OCI-LY3 (cell line): ENCODE data around the gene VKORC1.

ENCODE experiments used
- H2AFZ ChIP-seq: fragments of 200-600, 300-600 bp; shearing (Covaris generic); 2 replicates; pipeline ENCODE4 v1.6.0; 2014; ENCODE audit warnings: antibody characterized with exemption, low read depth, low read length
- H3K27ac ChIP-seq: fragments of 200-600, 300-600 bp; sonication (generic); 2 replicates; pipeline ENCODE4 v1.5.1; 2014; ENCODE audit warnings: mild to moderate bottlenecking, low read length, moderate library complexity, mixed read lengths
- H3K27me3 ChIP-seq: fragments of 200-600, 300-600 bp; sonication (generic); 2 replicates; pipeline ENCODE4 v1.6.1; 2014; ENCODE audit warnings: low read depth, low read length, mixed read lengths
- H3K36me3 ChIP-seq: fragments of 200-600, 300-600 bp; sonication (generic); replicated peaks from 2 replicates; pipeline ENCODE3; 2014; ENCODE audit warnings: low read depth, low read length, mixed read lengths
- H3K4me1 ChIP-seq: fragments of 300-600, 200-600 bp; sonication (generic); 2 replicates; pipeline ENCODE4 v1.6.1; 2014; ENCODE audit warnings: low read length, mixed read lengths
- H3K4me2 ChIP-seq: fragments of 200-600, 300-600 bp; sonication (generic); 2 replicates; pipeline ENCODE4 v1.6.1; 2014; ENCODE audit warnings: low read length, mixed read lengths
- H3K4me3 ChIP-seq: fragments of 300-600, 200-600 bp; sonication (generic); 2 replicates; pipeline ENCODE4 v1.5.1; 2014; ENCODE audit warnings: antibody characterized with exemption, mild to moderate bottlenecking, low read length, moderate library complexity
- H3K79me2 ChIP-seq: fragments of 300-600, 200-600 bp; shearing (Covaris generic); 2 replicates; pipeline ENCODE4 v1.6.1; 2014; ENCODE audit warnings: mild to moderate bottlenecking, low read length, mixed read lengths
- H3K9ac ChIP-seq: fragments of 300-600, 200-600 bp; shearing (Covaris generic); 2 replicates; pipeline ENCODE4 v1.6.0; 2014; ENCODE audit warnings: mild to moderate bottlenecking, low read length, moderate library complexity
- H3K9me3 ChIP-seq: fragments of 200-600, 300-600 bp; shearing (Covaris generic); 2 replicates; pipeline ENCODE4 v1.6.1; 2014; ENCODE audit warnings: low read length, mixed read lengths; ENCODE audit not compliant: insufficient read depth
- H4K20me1 ChIP-seq: fragments of 200-600, 300-600 bp; sonication (generic); 2 replicates; pipeline ENCODE4 v1.6.1; 2016; ENCODE audit warnings: low read length, mixed read lengths; ENCODE audit not compliant: insufficient read depth
- CTCF ChIP-seq: fragments of 200-600, 300-600 bp; sonication (generic); IDR thresholded peaks from 2 replicates; pipeline ENCODE4 v1.5.1; 2014; ENCODE audit warnings: antibody characterized with exemption, low read length, low read depth
- EZH2phosphoT487 ChIP-seq: fragments of 200-600 bp; shearing (Covaris generic); IDR thresholded peaks from 2 replicates; pipeline ENCODE4 v1.6.1; 2018; ENCODE audit warnings: antibody characterized with exemption, mixed run types, low read depth

The VKORC1 gene

GRCh38 chr16:31127182-31127581, 32.6 kb upstream of the VKORC1 start:
- TF ChIP-seq CTCF (no peak), EZH2phosphoT487 (no peak)
- peaks cover 6% of the 10 kb centered on the region for H3K36me3 ChIP-seq
- no peak overlapping the region for H3K4me3 ChIP-seq
- H3K9me3 ChIP-seq = no peaks in the 10 kb centered on the region
- no peaks in the 10 kb centered on the region for H3K79me2 ChIP-seq
- H3K4me1 ChIP-seq = no peaks in the 10 kb centered on the region
- no peaks in the 10 kb centered on the region for H3K27me3 ChIP-seq
- no peak overlapping the region for H2AFZ ChIP-seq
- H3K27ac ChIP-seq = no peak overlapping the region
- H4K20me1 ChIP-seq = no peaks in the 10 kb centered on the region
- H3K4me2 ChIP-seq = no peak overlapping the region
- H3K9ac ChIP-seq = no peak overlapping the region

- Histone ChIP-seq H3K4me3 (no peak overlapping the region), H3K36me3 (peaks cover 14% of the 10 kb centered on the region), H2AFZ (no peak overlapping the region), H3K4me2 (no peak overlapping the region), H3K79me2 (no peaks in the 10 kb centered on the region), H3K27ac (no peak overlapping the region), H3K4me1 (no peaks in the 10 kb centered on the region), H3K9ac (no peak overlapping the region), H4K20me1 (no peaks in the 10 kb centered on the region), H3K9me3 (no peaks in the 10 kb centered on the region), H3K27me3 (no peaks in the 10 kb centered on the region)
- TF ChIP-seq EZH2phosphoT487 (no peak), CTCF (no peak)
Observed at GRCh38 chr16:31125844-31126243, 31.2 kb upstream of the VKORC1 start.

GRCh38 chr16:31120129-31120528, 25.5 kb upstream of the VKORC1 start:
- Histone ChIP-seq H2AFZ (no peak overlapping the region), H3K4me3 (no peak overlapping the region), H3K4me1 (peaks cover 6% of the 10 kb centered on the region), H3K27ac (no peak overlapping the region), H4K20me1 (peaks cover 6% of the 10 kb centered on the region), H3K4me2 (no peak overlapping the region), H3K9ac (no peak overlapping the region), H3K36me3 (peaks cover 25% of the 10 kb centered on the region), H3K9me3 (no peaks in the 10 kb centered on the region), H3K27me3 (no peaks in the 10 kb centered on the region), H3K79me2 (peaks cover 18% of the 10 kb centered on the region)
- no peak for TF ChIP-seq EZH2phosphoT487
- no peak for TF ChIP-seq CTCF

GRCh38 chr16:31118223-31119155, 23.9 kb upstream of the VKORC1 start:
- H2AFZ ChIP-seq = no peak overlapping the region
- no peaks in the 10 kb centered on the region for H3K27me3 ChIP-seq
- H4K20me1 ChIP-seq = peaks cover 6% of the 10 kb centered on the region
- H3K4me2 ChIP-seq = peak overlapping the region; percentile 95
- peak overlapping the region; percentile 67 for H3K9ac ChIP-seq
- H3K9me3 ChIP-seq = no peaks in the 10 kb centered on the region
- no peak for TF ChIP-seq CTCF
- no peak for TF ChIP-seq EZH2phosphoT487
- H3K36me3 ChIP-seq = peaks cover 22% of the 10 kb centered on the region
- peaks cover 18% of the 10 kb centered on the region for H3K79me2 ChIP-seq
- no peak overlapping the region for H3K27ac ChIP-seq
- peak overlapping the region; percentile 95 for H3K4me3 ChIP-seq
- peaks cover 11% of the 10 kb centered on the region for H3K4me1 ChIP-seq
